Measurements from ENCODE around the gene MBD5. TPM values are rescaled to one million over a fixed set of nuclear protein-coding genes. Genes with fewer than 3 reads are reported as not detected.

MBD5 gene
- total RNA-seq, 2 experiments from 2014 or later, result 13.8 to 46.3 TPM

DNA sequence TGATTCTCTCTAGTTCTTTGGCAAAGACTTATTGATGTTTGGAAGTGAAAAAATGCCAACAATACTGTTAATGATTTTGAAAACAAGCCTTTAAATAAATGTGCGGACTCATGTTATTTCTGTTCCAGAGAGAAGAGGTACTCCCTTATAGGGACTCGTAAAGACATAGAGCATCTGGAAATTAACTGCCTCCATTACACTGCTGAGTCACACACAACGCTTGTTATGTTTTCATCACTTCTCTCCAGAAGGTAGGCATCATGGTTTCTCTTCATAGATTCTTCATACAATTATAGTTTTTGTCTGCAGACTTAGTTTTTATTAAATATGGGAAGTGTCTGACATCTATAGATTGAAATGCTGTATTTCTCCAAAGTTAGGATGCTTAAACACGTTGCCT lies 321.2 kb downstream of the MBD5 start:
- CTCF ChIA-PET (ENCODE audit: unreplicated experiment), result no interaction called here
- BruUV-seq (replicated peaks), result no TSS peak

GRCh38 chr2:148350199-148350598 lies 329.3 kb downstream of the MBD5 start:
- TF ChIP-seq, protein P1, sequence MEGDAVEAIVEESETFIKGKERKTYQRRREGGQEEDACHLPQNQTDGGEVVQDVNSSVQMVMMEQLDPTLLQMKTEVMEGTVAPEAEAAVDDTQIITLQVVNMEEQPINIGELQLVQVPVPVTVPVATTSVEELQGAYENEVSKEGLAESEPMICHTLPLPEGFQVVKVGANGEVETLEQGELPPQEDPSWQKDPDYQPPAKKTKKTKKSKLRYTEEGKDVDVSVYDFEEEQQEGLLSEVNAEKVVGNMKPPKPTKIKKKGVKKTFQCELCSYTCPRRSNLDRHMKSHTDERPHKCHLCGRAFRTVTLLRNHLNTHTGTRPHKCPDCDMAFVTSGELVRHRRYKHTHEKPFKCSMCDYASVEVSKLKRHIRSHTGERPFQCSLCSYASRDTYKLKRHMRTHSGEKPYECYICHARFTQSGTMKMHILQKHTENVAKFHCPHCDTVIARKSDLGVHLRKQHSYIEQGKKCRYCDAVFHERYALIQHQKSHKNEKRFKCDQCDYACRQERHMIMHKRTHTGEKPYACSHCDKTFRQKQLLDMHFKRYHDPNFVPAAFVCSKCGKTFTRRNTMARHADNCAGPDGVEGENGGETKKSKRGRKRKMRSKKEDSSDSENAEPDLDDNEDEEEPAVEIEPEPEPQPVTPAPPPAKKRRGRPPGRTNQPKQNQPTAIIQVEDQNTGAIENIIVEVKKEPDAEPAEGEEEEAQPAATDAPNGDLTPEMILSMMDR (conservative IDR thresholded peaks at IDR 0.05; ENCODE audit: low read length), result no peak
- no peak for TF ChIP-seq EZH2phosphoT487 (IDR thresholded peaks at IDR 0.05; ENCODE audit: borderline replicate concordance, low read depth, low read length)
- Histone ChIP-seq H2AFZ (ENCODE audit: low read length) (no peak overlapping the region), H3K4me1 (ENCODE audit: insufficient read depth, low read length, poor library complexity, severe bottlenecking) (no peaks in the 10 kb centered on the region), H3K4me3 (ENCODE audit: low read depth, low read length, poor library complexity, severe bottlenecking) (no peak overlapping the region), H3K9me2 (ENCODE audit: insufficient read depth, low read length) (no peaks in the 10 kb centered on the region), H3K27ac (ENCODE audit: low read depth, low read length, poor library complexity, severe bottlenecking) (no peak overlapping the region), H3K36me3 (ENCODE audit: insufficient read depth, low read length) (no peaks in the 10 kb centered on the region), H3K79me2 (ENCODE audit: insufficient read depth, low read depth, low read length) (no peaks in the 10 kb centered on the region), H3K9me3 (ENCODE audit: low read length) (no peaks in the 10 kb centered on the region), H4K20me1 (ENCODE audit: insufficient read depth, low read length) (no peaks in the 10 kb centered on the region), H3K4me2 (ENCODE audit: low read length) (no peak overlapping the region)
- no TSS peak for BruUV-seq (replicated peaks)
- ChIA-PET CTCF (ENCODE audit: unreplicated experiment) (no interaction called here), POLR2A (no interaction called here)
- intact Hi-C loops (cut with micrococcal nuclease; ENCODE audit: unreplicated experiment), result no loop called here
- no peak for DNase-seq (ENCODE audit: low spot score)

More for the DNA sequence above, 321.2 kb downstream of the MBD5 start:
- no peak for DNase-seq (ENCODE audit: low spot score)
- Histone ChIP-seq H3K36me3 (ENCODE audit: insufficient read depth, low read length) (no peaks in the 10 kb centered on the region), H2AFZ (ENCODE audit: low read length) (no peak overlapping the region), H3K9me3 (ENCODE audit: low read length) (no peaks in the 10 kb centered on the region), H3K4me1 (ENCODE audit: insufficient read depth, low read length, poor library complexity, severe bottlenecking) (no peaks in the 10 kb centered on the region), H3K4me3 (ENCODE audit: low read depth, low read length, poor library complexity, severe bottlenecking) (no peak overlapping the region), H3K27ac (ENCODE audit: low read depth, low read length, poor library complexity, severe bottlenecking) (no peak overlapping the region), H4K20me1 (ENCODE audit: insufficient read depth, low read length) (no peaks in the 10 kb centered on the region), H3K79me2 (ENCODE audit: insufficient read depth, low read depth, low read length) (no peaks in the 10 kb centered on the region), H3K9me2 (ENCODE audit: insufficient read depth, low read length) (no peaks in the 10 kb centered on the region), H3K4me2 (ENCODE audit: low read length) (no peak overlapping the region)
- POLR2A ChIA-PET, result no interaction called here
- TF ChIP-seq, protein P1 (conservative IDR thresholded peaks at IDR 0.05; ENCODE audit: low read length), result no peak
- no peak for TF ChIP-seq EZH2phosphoT487 (IDR thresholded peaks at IDR 0.05; ENCODE audit: borderline replicate concordance, low read depth, low read length)
- intact Hi-C loops (cut with micrococcal nuclease; ENCODE audit: unreplicated experiment), result no loop called here

DNA sequence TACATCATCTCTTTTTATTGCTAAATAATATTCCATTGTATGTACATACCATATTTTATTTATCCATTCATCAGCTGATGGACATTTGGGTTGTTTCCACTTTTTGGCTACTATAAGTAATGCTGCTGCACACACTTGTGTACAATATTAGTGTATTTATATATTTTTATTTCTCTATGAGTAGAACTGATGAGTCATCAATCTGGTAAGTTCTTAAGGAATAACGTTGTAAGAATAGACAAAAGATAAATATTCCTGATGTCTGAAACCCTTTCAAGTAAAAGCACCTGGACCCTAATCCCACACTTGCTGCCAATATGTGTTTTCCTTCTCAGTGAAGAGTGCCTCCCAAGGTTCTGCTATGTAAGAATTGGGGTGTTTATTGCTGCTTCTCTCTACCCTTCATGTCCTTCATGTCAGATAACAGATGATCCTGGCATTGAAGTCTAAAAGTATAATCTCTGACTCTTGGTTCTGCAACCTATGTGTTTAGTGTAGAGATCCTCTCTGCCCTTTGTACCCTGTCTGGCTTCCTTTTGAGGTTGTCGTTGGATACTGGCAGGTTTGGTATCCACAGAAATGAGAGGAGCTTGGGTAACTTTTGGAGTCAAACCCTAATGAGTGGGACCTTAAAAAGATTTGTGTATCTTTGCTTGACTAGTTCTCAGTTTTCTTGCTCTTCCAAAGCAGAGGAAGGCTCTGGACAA lies 330.7 kb downstream of the MBD5 start:
- intact Hi-C loops (cut with micrococcal nuclease; ENCODE audit: unreplicated experiment), result no loop called here
- Histone ChIP-seq H3K27ac (ENCODE audit: low read depth, low read length, poor library complexity, severe bottlenecking) (no peak overlapping the region), H3K4me2 (ENCODE audit: low read length) (no peak overlapping the region), H4K20me1 (ENCODE audit: insufficient read depth, low read length) (no peaks in the 10 kb centered on the region), H3K4me1 (ENCODE audit: insufficient read depth, low read length, poor library complexity, severe bottlenecking) (no peaks in the 10 kb centered on the region), H2AFZ (ENCODE audit: low read length) (no peak overlapping the region), H3K79me2 (ENCODE audit: insufficient read depth, low read depth, low read length) (no peaks in the 10 kb centered on the region), H3K4me3 (ENCODE audit: low read depth, low read length, poor library complexity, severe bottlenecking) (no peak overlapping the region), H3K9me3 (ENCODE audit: low read length) (no peaks in the 10 kb centered on the region), H3K9me2 (ENCODE audit: insufficient read depth, low read length) (no peaks in the 10 kb centered on the region), H3K36me3 (ENCODE audit: insufficient read depth, low read length) (no peaks in the 10 kb centered on the region)
- DNase-seq (ENCODE audit: low spot score), result no peak
- no TSS peak for BruUV-seq (replicated peaks)
- CTCF ChIA-PET (ENCODE audit: unreplicated experiment), result no interaction called here
- POLR2A ChIA-PET, result interaction anchor here (1.0 kb wide), 1 partner anchor 249 kb away, joined by 3 read pairs; no protein-coding TSS in a partner anchor
- TF ChIP-seq EZH2phosphoT487 (IDR thresholded peaks at IDR 0.05; ENCODE audit: borderline replicate concordance, low read depth, low read length), result no peak
- TF ChIP-seq, protein P1 (conservative IDR thresholded peaks at IDR 0.05; ENCODE audit: low read length), result no peak
